Mammary epithelial cell (primary cell): ENCODE measurements around the gene OR51B2.

ENCODE experiments used
- CTCF ChIP-seq, 2 donors: IDR thresholded peaks in 1 of 2; conservative IDR thresholded peaks in 1 of 2; 2 replicates each; pipeline ENCODE4 v1.5.1; 2011 to 2012; ENCODE audit warnings: inconsistent platforms in 2 of 2, low read length in 2 of 2, mild to moderate bottlenecking in 2 of 2, control low read depth in 1 of 2, low read depth in 1 of 2; ENCODE audit not compliant: insufficient read depth in 1 of 2; ENCODE audit errors: extremely low read depth in 1 of 2
- EZH2 ChIP-seq: IDR thresholded peaks from 2 replicates; pipeline ENCODE4 v1.6.1; 2012; ENCODE audit warnings: low read length, inconsistent platforms, borderline replicate concordance

- TF ChIP-seq CTCF (conservative IDR thresholded peaks at IDR 0.05 in 1 of 2, IDR thresholded peaks at IDR 0.05 in 1 of 2; ENCODE audit: extremely low read depth in 1 of 2, insufficient read depth in 1 of 2, low read depth in 1 of 2, low read length in 2 of 2) (no peak), EZH2 (no peak)
Observed at GRCh38 chr11:5366856-5367255, 42.8 kb upstream of the OR51B2 start.
